Measurements from ENCODE around the gene PPL. TPM values are rescaled to one million over a fixed set of nuclear protein-coding genes. Genes with fewer than 3 reads are reported as not detected.

The PPL gene
- total and polyA plus RNA-seq, 2 of the 13 experiments (the other 11 are each of a cell fraction or from before 2014, with no cell fraction given) = 5.7 to 6.6 TPM

DNA sequence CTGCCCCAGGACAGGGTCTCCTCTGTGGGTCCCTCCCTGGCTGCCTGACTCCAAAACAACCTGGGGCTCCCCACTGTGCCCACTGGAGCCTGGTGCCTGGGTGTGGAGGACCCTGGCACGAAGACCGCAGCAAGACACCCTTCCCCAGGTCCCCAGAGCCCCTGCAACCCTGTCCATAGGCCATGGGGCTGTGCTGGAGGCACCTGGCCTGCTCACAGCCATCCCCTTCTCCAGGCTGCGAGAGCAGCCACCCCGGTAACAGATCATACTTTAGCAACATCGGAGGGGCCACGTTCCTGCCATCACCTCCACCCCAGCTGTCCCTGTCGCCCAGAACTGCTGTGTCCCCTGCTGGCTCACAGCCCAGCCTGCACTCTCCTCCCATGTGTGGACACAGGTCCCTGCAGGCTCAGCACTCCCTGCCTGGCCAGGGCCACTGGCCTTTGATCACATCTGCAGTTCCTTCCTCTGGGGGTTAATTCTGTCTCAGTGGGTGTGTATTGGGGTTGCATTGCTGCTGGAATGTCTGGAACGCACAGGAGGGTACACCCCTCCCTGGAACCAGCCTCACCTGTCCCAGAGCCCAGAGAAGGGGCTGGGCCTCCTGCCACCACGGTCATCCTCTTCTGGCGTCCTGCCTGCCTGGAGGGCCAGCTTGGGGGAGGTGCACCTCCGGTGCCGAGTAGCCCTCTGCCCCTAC, 12.2 kb downstream of the PPL start (continued):
- TF ChIP-seq ZNF329 (CRISPR knock-in tag; IDR thresholded peaks at IDR 0.05; ENCODE audit: low read depth) (no peak), ZSCAN31 (CRISPR knock-in tag; IDR thresholded peaks at IDR 0.05; ENCODE audit: low read depth) (no peak), CHD4 (IDR thresholded peaks at IDR 0.05; ENCODE audit: borderline replicate concordance, low read length) (no peak), MEIS2 (CRISPR knock-in tag; IDR thresholded peaks at IDR 0.05) (no peak; the same call in 1 of the 2 replicates), ZBTB7A (CRISPR knock-in tag; IDR thresholded peaks at IDR 0.05) (peak; percentile 87; the same call in 1 of the 2 replicates), ZNF562 (CRISPR knock-in tag; IDR thresholded peaks at IDR 0.05; ENCODE audit: borderline replicate concordance) (no peak), DR1 (CRISPR knock-in tag; IDR thresholded peaks at IDR 0.05) (no peak; the same call in 1 of the 2 replicates), ZNF878 (CRISPR knock-in tag; IDR thresholded peaks at IDR 0.05) (no peak), KMT2B (CRISPR knock-in tag; IDR thresholded peaks at IDR 0.05) (no peak), KDM6A (CRISPR knock-in tag; IDR thresholded peaks at IDR 0.05; ENCODE audit: low read depth) (no peak), ESRRA (CRISPR knock-in tag; IDR thresholded peaks at IDR 0.05; ENCODE audit: low read depth) (peak; percentile 54; the same call in 1 of the 2 replicates), ETV5 (CRISPR knock-in tag; IDR thresholded peaks at IDR 0.05; ENCODE audit: borderline replicate concordance) (peak; percentile 67), SP4 (CRISPR knock-in tag; IDR thresholded peaks at IDR 0.05) (no peak), SMYD3 (CRISPR knock-in tag; IDR thresholded peaks at IDR 0.05) (no peak), ZIK1 (CRISPR knock-in tag; IDR thresholded peaks at IDR 0.05; ENCODE audit: borderline replicate concordance, low read depth) (no peak), ZNF672 (CRISPR knock-in tag; IDR thresholded peaks at IDR 0.05) (no peak), ZKSCAN1 (IDR thresholded peaks at IDR 0.05; ENCODE audit: low read length) (no peak), TCF7 (IDR thresholded peaks at IDR 0.05; ENCODE audit: low read depth) (peak; percentile 45; the same call in 1 of the 2 replicates), FOSL2 (CRISPR knock-in tag; IDR thresholded peaks at IDR 0.05) (peak; percentile 60), ZNF44 (CRISPR knock-in tag; IDR thresholded peaks at IDR 0.05) (no peak)
- TF ChIP-seq, protein P1, sequence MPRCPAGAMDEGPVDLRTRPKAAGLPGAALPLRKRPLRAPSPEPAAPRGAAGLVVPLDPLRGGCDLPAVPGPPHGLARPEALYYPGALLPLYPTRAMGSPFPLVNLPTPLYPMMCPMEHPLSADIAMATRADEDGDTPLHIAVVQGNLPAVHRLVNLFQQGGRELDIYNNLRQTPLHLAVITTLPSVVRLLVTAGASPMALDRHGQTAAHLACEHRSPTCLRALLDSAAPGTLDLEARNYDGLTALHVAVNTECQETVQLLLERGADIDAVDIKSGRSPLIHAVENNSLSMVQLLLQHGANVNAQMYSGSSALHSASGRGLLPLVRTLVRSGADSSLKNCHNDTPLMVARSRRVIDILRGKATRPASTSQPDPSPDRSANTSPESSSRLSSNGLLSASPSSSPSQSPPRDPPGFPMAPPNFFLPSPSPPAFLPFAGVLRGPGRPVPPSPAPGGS (CRISPR knock-in tag; IDR thresholded peaks at IDR 0.05) = no peak; the same call in 1 of the 2 replicates
- TF ChIP-seq, protein P2, sequence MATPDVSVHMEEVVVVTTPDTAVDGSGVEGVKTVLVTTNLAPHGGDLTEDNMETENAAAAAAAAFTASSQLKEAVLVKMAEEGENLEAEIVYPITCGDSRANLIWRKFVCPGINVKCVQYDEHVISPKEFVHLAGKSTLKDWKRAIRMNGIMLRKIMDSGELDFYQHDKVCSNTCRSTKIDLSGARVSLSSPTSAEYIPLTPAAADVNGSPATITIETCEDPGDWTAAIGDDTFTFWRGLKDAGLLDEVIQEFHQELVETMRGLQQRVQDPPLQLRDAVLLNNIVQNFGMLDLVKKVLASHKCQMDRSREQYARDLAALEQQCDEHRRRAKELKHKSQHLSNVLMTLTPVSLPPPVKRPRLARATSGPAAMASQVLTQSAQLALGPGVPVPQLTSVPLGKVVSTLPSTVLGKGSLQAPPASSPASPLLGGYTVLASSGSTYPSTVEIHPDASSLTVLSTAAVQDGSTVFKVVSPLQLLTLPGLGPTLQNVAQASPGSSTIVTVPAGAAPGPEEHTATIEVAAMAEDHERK (CRISPR knock-in tag; IDR thresholded peaks at IDR 0.05; ENCODE audit: low read depth) = no peak
- TF ChIP-seq, protein P3, sequence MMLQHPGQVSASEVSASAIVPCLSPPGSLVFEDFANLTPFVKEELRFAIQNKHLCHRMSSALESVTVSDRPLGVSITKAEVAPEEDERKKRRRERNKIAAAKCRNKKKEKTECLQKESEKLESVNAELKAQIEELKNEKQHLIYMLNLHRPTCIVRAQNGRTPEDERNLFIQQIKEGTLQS (CRISPR knock-in tag; IDR thresholded peaks at IDR 0.05) = 0 out of 2 replicates have a peak, but pooled peaks have one; percentile 46
- TF ChIP-seq, protein P4, sequence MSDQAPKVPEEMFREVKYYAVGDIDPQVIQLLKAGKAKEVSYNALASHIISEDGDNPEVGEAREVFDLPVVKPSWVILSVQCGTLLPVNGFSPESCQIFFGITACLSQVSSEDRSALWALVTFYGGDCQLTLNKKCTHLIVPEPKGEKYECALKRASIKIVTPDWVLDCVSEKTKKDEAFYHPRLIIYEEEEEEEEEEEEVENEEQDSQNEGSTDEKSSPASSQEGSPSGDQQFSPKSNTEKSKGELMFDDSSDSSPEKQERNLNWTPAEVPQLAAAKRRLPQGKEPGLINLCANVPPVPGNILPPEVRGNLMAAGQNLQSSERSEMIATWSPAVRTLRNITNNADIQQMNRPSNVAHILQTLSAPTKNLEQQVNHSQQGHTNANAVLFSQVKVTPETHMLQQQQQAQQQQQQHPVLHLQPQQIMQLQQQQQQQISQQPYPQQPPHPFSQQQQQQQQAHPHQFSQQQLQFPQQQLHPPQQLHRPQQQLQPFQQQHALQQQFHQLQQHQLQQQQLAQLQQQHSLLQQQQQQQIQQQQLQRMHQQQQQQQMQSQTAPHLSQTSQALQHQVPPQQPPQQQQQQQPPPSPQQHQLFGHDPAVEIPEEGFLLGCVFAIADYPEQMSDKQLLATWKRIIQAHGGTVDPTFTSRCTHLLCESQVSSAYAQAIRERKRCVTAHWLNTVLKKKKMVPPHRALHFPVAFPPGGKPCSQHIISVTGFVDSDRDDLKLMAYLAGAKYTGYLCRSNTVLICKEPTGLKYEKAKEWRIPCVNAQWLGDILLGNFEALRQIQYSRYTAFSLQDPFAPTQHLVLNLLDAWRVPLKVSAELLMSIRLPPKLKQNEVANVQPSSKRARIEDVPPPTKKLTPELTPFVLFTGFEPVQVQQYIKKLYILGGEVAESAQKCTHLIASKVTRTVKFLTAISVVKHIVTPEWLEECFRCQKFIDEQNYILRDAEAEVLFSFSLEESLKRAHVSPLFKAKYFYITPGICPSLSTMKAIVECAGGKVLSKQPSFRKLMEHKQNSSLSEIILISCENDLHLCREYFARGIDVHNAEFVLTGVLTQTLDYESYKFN (CRISPR knock-in tag; conservative IDR thresholded peaks at IDR 0.05) = peak; percentile 72

Data from HepG2 (cell line).